HG03378 (cell line): Measurements from ENCODE around the gene ELAVL1.

Source experiments
- ATAC-seq: cut with Tn5 transposase; IDR thresholded peaks from one replicate; pipeline ENCODE4 v1.9.1; 2021; ENCODE audit warnings: mild to moderate bottlenecking, moderate library complexity; ENCODE audit not compliant: unreplicated experiment

ELAVL1 gene

DNA sequence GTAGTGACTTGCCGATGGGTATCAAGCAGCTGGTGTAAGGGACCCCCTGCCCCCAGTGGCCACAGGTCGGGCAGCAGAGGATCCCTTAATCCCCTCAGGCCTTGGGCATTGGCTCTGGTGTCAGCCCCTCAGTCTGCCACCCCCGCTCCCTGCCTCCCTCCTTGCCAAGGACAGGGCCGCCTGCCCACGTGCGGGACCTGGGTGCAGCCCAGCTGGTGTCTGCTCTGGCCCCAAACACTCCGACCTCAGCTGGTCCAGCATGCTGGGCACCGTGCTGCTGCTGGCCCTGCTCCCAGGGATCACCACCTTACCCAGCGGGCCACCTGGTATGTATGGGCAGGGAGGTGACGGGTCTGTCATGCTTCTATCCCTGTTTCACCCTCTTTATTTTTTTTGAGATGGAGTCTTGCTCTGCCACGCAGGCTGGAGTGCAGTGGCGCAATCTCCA, 90.8 kb downstream of the ELAVL1 start, which contains the start of gene TGFBR3L:
TGFBR3L (plus strand) TSS at position 233 of the 448 bp plus-strand sequence.
- ATAC-seq, result no peak

GRCh38 chr19:7914099-7914498, 91.3 kb downstream of the ELAVL1 start:
- no peak for ATAC-seq

DNA sequence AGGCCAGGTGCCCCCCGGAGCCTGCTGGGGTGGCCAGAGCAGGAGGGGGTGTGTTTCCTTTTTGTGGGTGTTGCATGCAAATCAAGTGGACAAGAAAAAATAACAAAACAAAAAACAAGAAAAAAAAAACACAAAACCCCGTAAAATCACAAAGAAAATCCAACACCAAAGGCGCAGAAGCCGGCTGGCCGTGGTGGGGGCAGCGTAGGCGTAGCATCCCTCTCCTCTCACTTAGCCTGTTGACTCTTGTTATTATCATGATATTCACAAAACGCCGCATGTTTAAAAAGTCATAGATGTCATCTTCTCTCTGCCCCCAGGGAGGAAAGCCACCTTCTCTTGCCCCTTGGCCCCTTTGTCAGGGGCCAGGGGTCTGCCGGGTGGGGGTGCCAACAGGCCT, 91.8 kb downstream of the ELAVL1 start:
- no peak for ATAC-seq

DNA sequence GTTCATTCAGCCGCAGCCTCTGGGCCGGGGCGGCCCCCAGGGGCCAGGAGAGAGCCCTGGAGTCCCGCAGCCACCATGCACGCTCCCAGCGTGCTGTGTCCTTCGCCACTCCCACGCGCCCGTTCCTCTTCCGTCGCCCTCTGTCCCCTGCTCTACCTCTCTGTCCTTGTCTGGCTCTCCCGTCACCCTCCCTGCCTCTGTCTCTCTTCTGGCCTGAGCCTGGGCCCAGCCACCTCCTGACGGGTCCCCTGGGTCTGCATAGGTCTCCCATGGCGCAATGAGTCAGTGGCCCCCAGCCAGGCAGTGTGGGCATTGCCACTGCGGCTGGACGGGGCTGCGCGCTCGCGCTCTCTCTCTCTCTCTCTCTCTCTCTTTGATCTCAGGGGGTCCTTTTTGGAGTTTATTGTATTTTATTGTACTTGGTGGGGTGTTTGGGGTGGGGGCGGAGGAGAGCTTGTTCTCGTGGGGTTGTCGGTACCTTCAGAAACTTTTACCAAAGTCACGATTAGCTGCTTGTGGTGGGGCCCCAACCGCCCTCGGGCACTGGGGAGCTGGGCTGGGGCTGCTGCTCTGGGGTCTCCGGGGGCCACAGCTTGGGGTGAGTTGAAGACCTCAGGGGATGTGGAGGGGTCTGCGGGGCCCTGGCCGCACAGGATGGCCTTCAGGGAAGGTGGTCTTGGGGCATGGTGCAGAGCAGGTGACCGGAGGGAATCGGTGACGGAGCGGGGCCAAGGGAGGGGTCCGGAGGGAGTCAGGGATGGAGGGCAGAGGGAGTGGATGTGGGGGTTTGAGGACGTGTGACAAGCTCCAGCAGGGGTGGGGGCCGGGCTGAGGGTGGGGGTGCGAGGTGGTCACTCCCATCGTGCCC, 92.5 kb downstream of the ELAVL1 start:
- ATAC-seq, result no peak

GRCh38 chr19:7912144-7912696, 93.2 kb downstream of the ELAVL1 start:
- ATAC-seq, result no peak

- ATAC-seq, result no peak
These were observed 93.8 kb downstream of the ELAVL1 start for GRCh38 chr19:7911508-7912143.

DNA sequence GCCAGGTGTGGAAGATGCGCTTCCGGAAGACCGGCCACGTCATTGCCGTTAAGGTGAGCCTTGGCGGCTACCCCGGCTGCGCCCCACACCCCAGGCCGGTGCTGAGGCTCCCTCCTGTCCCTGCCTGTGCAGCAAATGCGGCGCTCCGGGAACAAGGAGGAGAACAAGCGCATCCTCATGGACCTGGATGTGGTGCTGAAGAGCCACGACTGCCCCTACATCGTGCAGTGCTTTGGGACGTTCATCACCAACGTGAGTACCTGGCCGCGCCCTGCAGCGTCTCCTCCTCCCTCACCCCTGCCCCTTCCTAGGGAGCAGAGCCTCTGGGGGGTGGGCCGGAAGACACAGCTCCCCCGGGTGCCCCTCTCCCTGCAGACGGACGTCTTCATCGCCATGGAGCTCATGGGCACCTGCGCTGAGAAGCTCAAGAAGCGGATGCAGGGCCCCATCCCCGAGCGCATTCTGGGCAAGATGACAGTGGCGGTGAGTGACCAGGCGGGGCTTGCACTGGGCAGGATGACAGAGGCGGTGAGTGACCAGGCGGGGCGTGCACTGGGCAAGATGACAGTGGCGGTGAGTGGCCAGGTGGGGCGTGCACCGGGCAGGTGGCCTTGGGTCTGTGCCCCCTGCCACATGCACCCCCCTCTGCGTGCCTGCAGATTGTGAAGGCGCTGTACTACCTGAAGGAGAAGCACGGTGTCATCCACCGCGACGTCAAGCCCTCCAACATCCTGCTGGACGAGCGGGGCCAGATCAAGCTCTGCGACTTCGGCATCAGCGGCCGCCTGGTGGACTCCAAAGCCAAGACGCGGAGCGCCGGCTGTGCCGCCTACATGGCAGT, 94.9 kb downstream of the ELAVL1 start:
- no peak for ATAC-seq

GRCh38 chr19:7909471-7910067, 95.9 kb downstream of the ELAVL1 start:
- no peak for ATAC-seq

- ATAC-seq, result no peak
These were observed 96.5 kb downstream of the ELAVL1 start for GRCh38 chr19:7908742-7909461.
